IPS DF 4.7 (cell line): ENCODE results near the gene CEND1.

Experiments
- DNase-seq: peaks from one replicate; pipeline ENCODE4 v3.0.0-alpha.2; 2013; ENCODE audit warnings: low spot score; ENCODE audit errors: extremely low read depth

The CEND1 gene

GRCh38 chr11:827146-827896, 37.4 kb upstream of the CEND1 start:
- no peak for DNase-seq

- no peak for DNase-seq
Observed at GRCh38 chr11:826836-827145, 36.9 kb upstream of the CEND1 start.

- no peak for DNase-seq
Observed at GRCh38 chr11:826227-826621, 36.3 kb upstream of the CEND1 start.

GRCh38 chr11:825366-826226, 35.7 kb upstream of the CEND1 start:
- DNase-seq, result no peak

GRCh38 chr11:824942-825341, 35.1 kb upstream of the CEND1 start:
- no peak for DNase-seq

- no peak for DNase-seq
Observed at GRCh38 chr11:824292-824880, 34.5 kb upstream of the CEND1 start.

GRCh38 chr11:823441-824291, 33.8 kb upstream of the CEND1 start:
- DNase-seq, result no peak

- DNase-seq, result no peak
Observed at GRCh38 chr11:821512-822371, 31.9 kb upstream of the CEND1 start.

GRCh38 chr11:820655-821511, 31.0 kb upstream of the CEND1 start:
- DNase-seq, result no peak

GRCh38 chr11:819943-820649, 30.2 kb upstream of the CEND1 start:
- no peak for DNase-seq

- no peak for DNase-seq
Observed at GRCh38 chr11:819129-819931, 29.4 kb upstream of the CEND1 start.

GRCh38 chr11:818396-819128, 28.7 kb upstream of the CEND1 start, which contains the start of gene PNPLA2:
TSS of gene PNPLA2 (plus strand) at chr11:818914. CDS start at chr11:819719, 805 bp downstream.
- no peak for DNase-seq

- no peak for DNase-seq
Observed at GRCh38 chr11:816433-816779, 26.5 kb upstream of the CEND1 start.

GRCh38 chr11:815675-816432, 26.0 kb upstream of the CEND1 start:
- DNase-seq, result no peak

GRCh38 chr11:813456-814096, 23.7 kb upstream of the CEND1 start:
- no peak for DNase-seq

- no peak for DNase-seq
Observed at GRCh38 chr11:813072-813455, 23.2 kb upstream of the CEND1 start.
